ENCODE data around the gene NR2F1-AS1. TPM values are rescaled to one million over a fixed set of nuclear protein-coding genes. Genes with fewer than 3 reads are reported as not detected.
"Not testable (repeated sequence)": the region's sequence is repeated elsewhere in the genome, so short reads cannot be mapped to it uniquely, and the experiment has no call there.

NR2F1-AS1 gene
- polyA plus RNA-seq, 3 donors, result not detected

- H3K27me3 ChIP-seq (ENCODE audit: control insufficient read depth in 2 of 2, insufficient read depth in 2 of 2, low read length in 2 of 2), result no peaks in the 10 kb centered on the region
- TF ChIP-seq, protein P1, sequence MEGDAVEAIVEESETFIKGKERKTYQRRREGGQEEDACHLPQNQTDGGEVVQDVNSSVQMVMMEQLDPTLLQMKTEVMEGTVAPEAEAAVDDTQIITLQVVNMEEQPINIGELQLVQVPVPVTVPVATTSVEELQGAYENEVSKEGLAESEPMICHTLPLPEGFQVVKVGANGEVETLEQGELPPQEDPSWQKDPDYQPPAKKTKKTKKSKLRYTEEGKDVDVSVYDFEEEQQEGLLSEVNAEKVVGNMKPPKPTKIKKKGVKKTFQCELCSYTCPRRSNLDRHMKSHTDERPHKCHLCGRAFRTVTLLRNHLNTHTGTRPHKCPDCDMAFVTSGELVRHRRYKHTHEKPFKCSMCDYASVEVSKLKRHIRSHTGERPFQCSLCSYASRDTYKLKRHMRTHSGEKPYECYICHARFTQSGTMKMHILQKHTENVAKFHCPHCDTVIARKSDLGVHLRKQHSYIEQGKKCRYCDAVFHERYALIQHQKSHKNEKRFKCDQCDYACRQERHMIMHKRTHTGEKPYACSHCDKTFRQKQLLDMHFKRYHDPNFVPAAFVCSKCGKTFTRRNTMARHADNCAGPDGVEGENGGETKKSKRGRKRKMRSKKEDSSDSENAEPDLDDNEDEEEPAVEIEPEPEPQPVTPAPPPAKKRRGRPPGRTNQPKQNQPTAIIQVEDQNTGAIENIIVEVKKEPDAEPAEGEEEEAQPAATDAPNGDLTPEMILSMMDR (IDR thresholded peaks at IDR 0.05), result no peak
- no peaks in the 10 kb centered on the region for H3K4me1 Mint-ChIP-seq
- no CpG with 5 or more reads among the region's 1 CpG for WGBS (ENCODE audit: insufficient coverage)
- no peak overlapping the region for H3K4me3 Mint-ChIP-seq
- no peaks in the 10 kb centered on the region for H4K20me1 ChIP-seq (ENCODE audit: insufficient read depth, low read length)
- no peaks in the 10 kb centered on the region for H3K79me2 ChIP-seq (ENCODE audit: insufficient read depth, low read length)
- H3K9me3 ChIP-seq (replicated peaks in 1 of 2; ENCODE audit: control insufficient read depth in 1 of 2, insufficient read depth in 1 of 2, low read length in 2 of 2), result peaks cover 24 to 29% of the 10 kb centered on the region in 2 donors
- intact Hi-C loops (cut with micrococcal nuclease), result no loop called here
- no peaks in the 10 kb centered on the region for H3K4me1 ChIP-seq (ENCODE audit: control insufficient read depth in 1 of 2, insufficient read depth in 2 of 2, low read length in 2 of 2)
- no peak overlapping the region for H3K9ac ChIP-seq (ENCODE audit: insufficient read depth, low read length, poor library complexity, severe bottlenecking)
- no peak overlapping the region for H3K27ac ChIP-seq (ENCODE audit: low read depth in 1 of 2, low read length in 2 of 2)
- peaks cover 0 to 3% (median 0%) of the 10 kb centered on the region in 3 donors for H3K27me3 Mint-ChIP-seq (ENCODE audit: low read depth in 3 of 3)
- H3K27ac Mint-ChIP-seq, result no peak overlapping the region
- H3K4me2 ChIP-seq (replicated peaks; ENCODE audit: extremely low read depth, low read length, poor library complexity, severe bottlenecking), result no peak overlapping the region
- no peaks in the 10 kb centered on the region for H3K36me3 ChIP-seq (replicated peaks in 1 of 2; ENCODE audit: control insufficient read depth in 1 of 2, insufficient read depth in 2 of 2, low read length in 2 of 2)
- H3K9me3 Mint-ChIP-seq, result peaks cover 10 to 30% (median 21%) of the 10 kb centered on the region in 7 donors
- no peaks in the 10 kb centered on the region for H3K36me3 Mint-ChIP-seq
- no peak overlapping the region for H2AFZ ChIP-seq (ENCODE audit: insufficient read depth, low read depth, low read length, poor library complexity, severe bottlenecking)
- no peak overlapping the region for H3K4me3 ChIP-seq (replicated peaks in 1 of 3; ENCODE audit: low read depth in 2 of 3, low read length in 3 of 3)
- DNase-seq, result no peak
These were observed 119.3 kb downstream of the NR2F1-AS1 start for GRCh38 chr5:93461756-93462155.

DNA sequence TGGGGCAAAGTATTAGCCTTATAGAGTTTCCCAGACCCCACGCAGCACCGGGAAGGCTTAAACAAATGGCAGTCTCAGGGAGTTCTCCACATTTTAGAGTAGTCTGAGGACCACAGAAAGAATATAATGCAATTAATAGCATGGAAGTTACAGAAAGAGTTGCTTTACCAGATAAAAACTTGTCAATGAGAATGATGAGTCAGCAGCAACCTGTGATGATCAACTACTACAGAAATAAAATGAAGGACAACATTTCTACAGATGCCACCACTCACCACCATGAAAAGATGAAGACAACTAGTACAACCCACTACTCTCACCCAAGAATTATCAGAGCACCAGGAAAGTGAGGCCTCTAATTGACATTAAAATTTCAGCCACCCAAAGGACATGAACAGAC is 120.7 kb downstream of the NR2F1-AS1 start:
- WGBS (ENCODE audit: insufficient coverage), result 100% methylated on average over 2 of the region's 2 CpGs

DNA sequence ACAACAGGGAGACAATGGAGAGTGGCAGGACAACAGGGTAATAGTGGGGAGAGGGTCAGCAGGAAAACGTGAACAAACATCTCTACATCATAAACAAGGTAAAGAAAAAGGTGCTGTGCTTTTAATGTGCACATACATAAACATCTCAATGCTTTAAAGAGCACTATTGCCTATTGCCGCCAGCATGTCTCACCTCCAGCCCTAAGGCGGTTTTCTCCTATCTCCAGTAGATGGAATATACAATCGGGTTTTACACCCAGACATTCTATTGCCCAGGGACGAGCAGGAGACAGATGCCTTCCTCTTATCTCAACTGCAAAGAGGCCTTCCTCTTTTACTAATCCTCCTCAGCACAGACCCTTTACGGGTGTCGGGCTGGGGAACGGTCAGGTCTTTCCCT is 124.2 kb downstream of the NR2F1-AS1 start:
- H3K9me3 ChIP-seq (replicated peaks in 1 of 2; ENCODE audit: control insufficient read depth in 1 of 2, insufficient read depth in 1 of 2, low read length in 2 of 2); H3K4me3 Mint-ChIP-seq; H3K4me1 Mint-ChIP-seq; H3K27me3 Mint-ChIP-seq (ENCODE audit: low read depth in 3 of 3); DNase-seq; H3K79me2 ChIP-seq (ENCODE audit: insufficient read depth, low read length); H3K9ac ChIP-seq (ENCODE audit: insufficient read depth, low read length, poor library complexity, severe bottlenecking); H3K27ac Mint-ChIP-seq; H3K27ac ChIP-seq (ENCODE audit: low read depth in 1 of 2, low read length in 2 of 2); H3K36me3 ChIP-seq (replicated peaks in 1 of 2; ENCODE audit: control insufficient read depth in 1 of 2, insufficient read depth in 2 of 2, low read length in 2 of 2); H3K36me3 Mint-ChIP-seq; H3K4me1 ChIP-seq (ENCODE audit: control insufficient read depth in 1 of 2, insufficient read depth in 2 of 2, low read length in 2 of 2); intact Hi-C loops (cut with micrococcal nuclease); H3K4me3 ChIP-seq (replicated peaks in 1 of 3; ENCODE audit: low read depth in 2 of 3, low read length in 3 of 3); H3K27me3 ChIP-seq (ENCODE audit: control insufficient read depth in 2 of 2, insufficient read depth in 2 of 2, low read length in 2 of 2); H2AFZ ChIP-seq (ENCODE audit: insufficient read depth, low read depth, low read length, poor library complexity, severe bottlenecking); H4K20me1 ChIP-seq (ENCODE audit: insufficient read depth, low read length); H3K4me2 ChIP-seq (replicated peaks; ENCODE audit: extremely low read depth, low read length, poor library complexity, severe bottlenecking): not testable (repeated sequence)
- H3K9me3 Mint-ChIP-seq, result peaks cover 2 to 13% (median 5%) of the 10 kb centered on the region in 7 donors
- no CpG with 5 or more reads among the region's 8 CpGs for WGBS (ENCODE audit: insufficient coverage)

More for the DNA sequence above, 120.7 kb downstream of the NR2F1-AS1 start:
- Histone ChIP-seq H3K79me2 (ENCODE audit: insufficient read depth, low read length) (no peaks in the 10 kb centered on the region), H3K9ac (ENCODE audit: insufficient read depth, low read length, poor library complexity, severe bottlenecking) (no peak overlapping the region), H3K36me3 (replicated peaks in 1 of 2; ENCODE audit: control insufficient read depth in 1 of 2, insufficient read depth in 2 of 2, low read length in 2 of 2) (no peaks in the 10 kb centered on the region), H3K4me3 (replicated peaks in 1 of 3; ENCODE audit: low read depth in 2 of 3, low read length in 3 of 3) (no peak overlapping the region), H2AFZ (ENCODE audit: insufficient read depth, low read depth, low read length, poor library complexity, severe bottlenecking) (no peak overlapping the region), H3K27me3 (ENCODE audit: control insufficient read depth in 2 of 2, insufficient read depth in 2 of 2, low read length in 2 of 2) (no peaks in the 10 kb centered on the region), H3K9me3 (replicated peaks in 1 of 2; ENCODE audit: control insufficient read depth in 1 of 2, insufficient read depth in 1 of 2, low read length in 2 of 2) (peaks cover 19 to 26% of the 10 kb centered on the region in 2 donors), H3K27ac (ENCODE audit: low read depth in 1 of 2, low read length in 2 of 2) (no peak overlapping the region), H3K4me2 (replicated peaks; ENCODE audit: extremely low read depth, low read length, poor library complexity, severe bottlenecking) (no peak overlapping the region), H4K20me1 (ENCODE audit: insufficient read depth, low read length) (no peaks in the 10 kb centered on the region), H3K4me1 (ENCODE audit: control insufficient read depth in 1 of 2, insufficient read depth in 2 of 2, low read length in 2 of 2) (no peaks in the 10 kb centered on the region)
- intact Hi-C loops (cut with micrococcal nuclease), result no loop called here
- DNase-seq, result no peak
- Mint-ChIP-seq H3K9me3 (peaks cover 6 to 24% (median 16%) of the 10 kb centered on the region in 7 donors), H3K4me3 (no peak overlapping the region), H3K4me1 (no peaks in the 10 kb centered on the region), H3K36me3 (no peaks in the 10 kb centered on the region), H3K27ac (no peak overlapping the region), H3K27me3 (ENCODE audit: low read depth in 3 of 3) (no peaks in the 10 kb centered on the region)
- TF ChIP-seq, protein P1 (IDR thresholded peaks at IDR 0.05), result no peak
